Neutrophil (primary cell): ENCODE measurements around the gene METTL25.

Experiments used
- H3K27ac ChIP-seq: fragments of 200-600 bp; sonication (generic); 2 replicates; pipeline ENCODE4 v1.5.1; 2016; ENCODE audit warnings: mild to moderate bottlenecking, moderate library complexity
- H3K27me3 ChIP-seq: fragments of 200-600 bp; sonication (generic); 2 replicates; pipeline ENCODE4 v1.6.0; 2016; ENCODE audit warnings: mild to moderate bottlenecking
- H3K36me3 ChIP-seq: fragments of 200-600 bp; sonication (generic); 2 replicates; pipeline ENCODE4 v1.5.1; 2017
- H3K4me1 ChIP-seq, 2 experiments: fragments of 200-600 bp in 1 of 2; sonication (generic) in 1 of 2; 1 replicate in 1 of 2; 2 replicates in 1 of 2; pipeline versions ENCODE4 v1.5.1 to v1.6.1; 2013 to 2016; ENCODE audit warnings: low read depth in 1 of 2, low read length in 1 of 2, mild to moderate bottlenecking in 1 of 2, moderate library complexity in 1 of 2; ENCODE audit not compliant: control insufficient read depth in 1 of 2, insufficient read depth in 1 of 2
- H3K4me3 ChIP-seq, 2 experiments: fragments of 200-600 bp in 1 of 2; sonication (generic) in 1 of 2; 1 replicate in 1 of 2; 2 replicates in 1 of 2; pipeline ENCODE4 v1.5.1; 2013 to 2016; ENCODE audit warnings: low read depth in 1 of 2, low read length in 1 of 2, mild to moderate bottlenecking in 1 of 2, moderate library complexity in 1 of 2
- H3K9me3 ChIP-seq: fragments of 200-600 bp; sonication (generic); 2 replicates; pipeline ENCODE4 v1.5.1; 2016
- CTCF ChIP-seq: fragments of 200-600 bp; sonication (generic); IDR thresholded peaks from 2 replicates; pipeline ENCODE4 v1.5.1; 2016; ENCODE audit warnings: antibody characterized with exemption

The METTL25 gene

GRCh38 chr12:82524641-82525040, 166.3 kb downstream of the METTL25 start:
- H3K27ac ChIP-seq = no peak overlapping the region
- TF ChIP-seq CTCF = no peak
- no peak overlapping the region for H3K4me3 ChIP-seq
- H3K9me3 ChIP-seq = no peaks in the 10 kb centered on the region
- no peaks in the 10 kb centered on the region for H3K36me3 ChIP-seq
- H3K27me3 ChIP-seq = peaks cover 4% of the 10 kb centered on the region
- no peaks in the 10 kb centered on the region for H3K4me1 ChIP-seq

GRCh38 chr12:82525616-82526015, 167.3 kb downstream of the METTL25 start:
- TF ChIP-seq CTCF = no peak
- H3K36me3 ChIP-seq = no peaks in the 10 kb centered on the region
- no peaks in the 10 kb centered on the region for H3K9me3 ChIP-seq
- H3K4me1 ChIP-seq = no peaks in the 10 kb centered on the region
- H3K27me3 ChIP-seq = peaks cover 4% of the 10 kb centered on the region
- no peak overlapping the region for H3K4me3 ChIP-seq
- H3K27ac ChIP-seq = no peak overlapping the region

- peaks cover 4% of the 10 kb centered on the region for H3K27me3 ChIP-seq
- H3K36me3 ChIP-seq = no peaks in the 10 kb centered on the region
Measured at GRCh38 chr12:82527165-82527780, 168.9 kb downstream of the METTL25 start.

More at GRCh38 chr12:82527165-82527780, 168.9 kb downstream of the METTL25 start:
- no peaks in the 10 kb centered on the region for H3K9me3 ChIP-seq
- H3K4me3 ChIP-seq = no peak overlapping the region
- no peak for TF ChIP-seq CTCF
- H3K4me1 ChIP-seq = no peaks in the 10 kb centered on the region
- H3K27ac ChIP-seq = no peak overlapping the region
